HG03196 (cell line): ENCODE data around the gene TST.

Experiments used
- ATAC-seq: cut with Tn5 transposase; IDR thresholded peaks from one replicate; pipeline ENCODE4 v1.9.1; 2021; ENCODE audit not compliant: unreplicated experiment

TST gene

GRCh38 chr22:37032535-37033460 lies 13.6 kb upstream of the TST start:
- ATAC-seq, result no peak

GRCh38 chr22:37032134-37032534 lies 12.9 kb upstream of the TST start:
- ATAC-seq, result no peak

GRCh38 chr22:37030560-37031281 lies 11.5 kb upstream of the TST start:
- ATAC-seq, result no peak

- no peak for ATAC-seq
These were observed 9.7 kb upstream of the TST start for GRCh38 chr22:37028692-37029674.

GRCh38 chr22:37027556-37027955 lies 8.3 kb upstream of the TST start:
- ATAC-seq, result no peak

- ATAC-seq, result no peak
These were observed 7.1 kb upstream of the TST start for GRCh38 chr22:37026325-37026724.

GRCh38 chr22:37025500-37026070 lies 6.3 kb upstream of the TST start:
- no peak for ATAC-seq

GRCh38 chr22:37024339-37025157 lies 5.3 kb upstream of the TST start:
- ATAC-seq, result no peak

GRCh38 chr22:37023743-37024338 lies 4.6 kb upstream of the TST start:
- ATAC-seq, result no peak

- ATAC-seq, result no peak
These were observed 3.5 kb upstream of the TST start for GRCh38 chr22:37022483-37023337.

GRCh38 chr22:37021710-37022482 lies 2.6 kb upstream of the TST start:
- no peak for ATAC-seq

GRCh38 chr22:37021041-37021440 lies 1.8 kb upstream of the TST start:
- ATAC-seq, result no peak

- ATAC-seq, result no peak
These were observed 889 bp upstream of the TST start for GRCh38 chr22:37020192-37020479.

- ATAC-seq, result no peak
These were observed 385 bp downstream of the TST start for GRCh38 chr22:37018815-37019308.

GRCh38 chr22:37018086-37018814 lies 997 bp downstream of the TST start:
- ATAC-seq, result no peak

GRCh38 chr22:37017356-37017755 lies 1.9 kb downstream of the TST start:
- no peak for ATAC-seq
